K562 (cell line): ENCODE results near the gene GATA6. TPM values are rescaled to one million over a fixed set of nuclear protein-coding genes. Genes with fewer than 3 reads are reported as not detected.

Experiments
- ATF1 ChIP-seq, 2 experiments: fragments of 450-650 bp in 1 of 2; IDR thresholded peaks; 2 replicates each; pipeline ENCODE4 v1.6.1; 2016; ENCODE audit warnings: missing compliant biosample characterization in 1 of 2, missing genetic modification characterization in 1 of 2
- CBFB ChIP-seq: sonication (generic); formaldehyde crosslinking; IDR thresholded peaks from 2 replicates; pipeline ENCODE4 v1.4.0; 2020; ENCODE audit warnings: mild to moderate bottlenecking, missing genetic modification reagents
- CHD4 ChIP-seq: fragments of 200-600 bp; sonication (generic); IDR thresholded peaks from 3 replicates; pipeline ENCODE4 v1.6.1; 2012; ENCODE audit warnings: low read depth, mild to moderate bottlenecking, mixed read lengths, low read length, inconsistent platforms; ENCODE audit not compliant: insufficient read depth, insufficient replicate concordance, poor library complexity, severe bottlenecking
- ESRRA ChIP-seq: fragments of 450-650 bp; IDR thresholded peaks from 2 replicates; pipeline ENCODE4 v1.6.1; 2014; ENCODE audit warnings: low read depth, mild to moderate bottlenecking, moderate library complexity, borderline replicate concordance
- FOXP1 ChIP-seq: sonication (generic); formaldehyde crosslinking; IDR thresholded peaks from 2 replicates; pipeline ENCODE4 v1.8.0; 2022; ENCODE audit warnings: mild to moderate bottlenecking, missing genetic modification reagents
- HNRNPLL ChIP-seq: fragments of 200-400 bp; formaldehyde crosslinking; IDR thresholded peaks from 2 replicates; pipeline ENCODE4 v1.6.1; 2017; ENCODE audit warnings: low read length, low read depth, mild to moderate bottlenecking; ENCODE audit not compliant: poor library complexity, severe bottlenecking
- MCM3 ChIP-seq: fragments of 450-650 bp; IDR thresholded peaks from 2 replicates; pipeline ENCODE4 v1.6.1; 2016
- NEUROD1 ChIP-seq: fragments of 150-350 bp; IDR thresholded peaks from 2 replicates; pipeline ENCODE4 v1.6.1; 2014; ENCODE audit warnings: borderline replicate concordance, low read length, low read depth; ENCODE audit not compliant: partially characterized antibody
- POLR2A ChIP-seq: fragments of 450-650 bp; conservative IDR thresholded peaks from 2 replicates; pipeline ENCODE4 v1.6.1; 2016
- POU5F1 ChIP-seq: fragments of 150-350 bp; IDR thresholded peaks from 2 replicates; pipeline ENCODE4 v1.6.1; 2014; ENCODE audit warnings: borderline replicate concordance, low read length, low read depth, mild to moderate bottlenecking; ENCODE audit not compliant: partially characterized antibody
- RBFOX2 ChIP-seq: fragments of 200-400 bp; formaldehyde crosslinking; IDR thresholded peaks from 2 replicates; pipeline ENCODE4 v1.6.1; 2017; ENCODE audit warnings: low read depth, mild to moderate bottlenecking, low read length, moderate library complexity
- RCOR1 ChIP-seq, 2 experiments: IDR thresholded peaks; 2 replicates each; pipeline ENCODE4 v1.6.1; 2012; ENCODE audit warnings: low read depth in 2 of 2, low read length in 2 of 2, borderline replicate concordance in 1 of 2, improper control_type of control experiment in 1 of 2
- SPI1 ChIP-seq: IDR thresholded peaks from 2 replicates; pipeline ENCODE4 v1.6.1; 2011; ENCODE audit warnings: low read depth, low read length, control low read depth, borderline replicate concordance
- THRAP3 ChIP-seq: fragments of 450-650 bp; IDR thresholded peaks from 2 replicates; pipeline ENCODE4 v1.6.1; 2016; ENCODE audit warnings: mild to moderate bottlenecking, inconsistent platforms, borderline replicate concordance
- ZNF75A ChIP-seq: fragments of 450-650 bp; formaldehyde crosslinking; IDR thresholded peaks from 2 replicates; pipeline ENCODE4 v1.4.0; 2020; ENCODE audit warnings: mild to moderate bottlenecking
- ZNF79 ChIP-seq: fragments of 250-450 bp; sonication (Bioruptor Pico); IDR thresholded peaks from 2 replicates; pipeline ENCODE4 v1.4.0; 2020; ENCODE audit warnings: low read depth, mild to moderate bottlenecking, moderate library complexity
- polyA plus RNA-seq, 8 experiments: library from polyadenylated mRNA; depleted of rRNA in 4 of 8; stranded (reverse) in 5 of 8; unstranded in 3 of 8; fragments of >200 nt; fragmentation: Nextera tagmentation in 2 of 8; fragmentation: Illumina TruSeq in 1 of 8; extraction: Ambion mirVana in 2 of 8; extraction: Trizol in 1 of 8; gene quantifications; 2 replicates each; pipeline versions ENCODE4 v1.2.1 to v1.2.3, GENCODE V29; 2011 to 2014; ENCODE audit warnings: inconsistent platforms in 1 of 8, missing spikeins in 1 of 8
- total RNA-seq, 7 experiments: library from RNA; depleted of rRNA in 6 of 7; stranded (reverse); fragments of >200 nt in 6 of 7; fragmentation: Illumina TruSeq in 2 of 7; extraction: Trizol in 2 of 7; gene quantifications; 2 replicates each; pipeline versions ENCODE4 v1.2.1 to v1.2.3, GENCODE V29; 2011 to 2021; ENCODE audit warnings: low replicate concordance in 1 of 7
- TF ChIP-seq, protein P1 (sequence below): sonication (generic); formaldehyde crosslinking; IDR thresholded peaks from 2 replicates; pipeline ENCODE4 v1.8.0; 2022; ENCODE audit warnings: missing genetic modification reagents, mild to moderate bottlenecking, moderate library complexity, borderline replicate concordance
- TF ChIP-seq, protein P2 (sequence below), 3 experiments: fragments of 200-800 bp in 1 of 3; sonication (Bioruptor generic) in 1 of 3; sonication (generic) in 1 of 3; formaldehyde crosslinking in 1 of 3; IDR thresholded peaks; 2 replicates each; pipeline versions ENCODE4 v1.6.1 to v1.8.0; 2016 to 2022; ENCODE audit warnings: mild to moderate bottlenecking in 2 of 3, missing compliant biosample characterization in 2 of 3, missing genetic modification characterization in 2 of 3, missing genetic modification reagents in 1 of 3
- TF ChIP-seq, protein P3 (sequence below), 2 experiments: IDR thresholded peaks; 2 replicates each; pipeline ENCODE4 v1.6.1; 2012; ENCODE audit warnings: improper control_type of control experiment in 2 of 2, low read depth in 2 of 2, low read length in 2 of 2, borderline replicate concordance in 1 of 2
- TF ChIP-seq, protein P4 (sequence below): fragments of 450-650 bp; formaldehyde crosslinking; conservative IDR thresholded peaks from 2 replicates; pipeline ENCODE4 v1.4.0; 2022; ENCODE audit warnings: mild to moderate bottlenecking, missing genetic modification characterization

GATA6 gene
- total and polyA plus RNA-seq, 9 of the 15 experiments (the other 6 are each of a cell fraction or from before 2014, with no cell fraction given), result 0.01 to 0.24 (median 0.16) TPM; not detected in 5

DNA sequence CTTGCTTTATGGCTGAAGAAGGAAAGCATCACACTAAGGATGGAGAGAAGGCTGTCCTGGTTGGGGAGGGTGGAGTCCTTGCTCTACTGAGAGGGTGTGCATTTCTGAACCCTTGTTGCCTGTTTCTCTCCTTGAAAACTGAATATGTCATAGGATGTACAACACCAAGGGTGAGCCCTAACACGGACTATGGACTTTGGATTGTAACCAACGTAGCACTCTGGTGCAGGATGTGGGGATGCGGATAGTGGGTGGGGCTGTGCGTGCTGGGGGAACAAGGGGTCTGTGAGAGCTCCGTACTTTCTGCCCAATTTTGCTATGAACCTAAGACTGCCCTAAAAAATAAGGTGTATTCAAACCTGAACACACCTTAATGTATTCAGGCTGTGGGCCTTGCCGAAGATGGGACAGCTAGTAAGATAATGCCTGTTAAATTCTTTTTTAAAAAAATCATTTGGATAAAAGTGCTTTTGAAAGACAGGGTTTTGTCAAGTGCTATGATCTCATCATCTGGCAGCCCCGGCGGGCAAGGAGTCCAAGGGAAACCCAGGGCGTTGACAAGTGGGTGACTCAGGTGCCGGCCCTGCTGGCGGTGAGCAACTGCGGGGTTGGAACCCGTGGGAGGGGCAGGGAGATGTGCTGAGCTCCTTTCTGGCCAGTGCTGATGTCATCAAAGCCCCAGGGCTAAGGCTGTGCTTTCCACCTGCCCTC is 54.0 kb downstream of the GATA6 start (continued):
- TF ChIP-seq, protein P1, sequence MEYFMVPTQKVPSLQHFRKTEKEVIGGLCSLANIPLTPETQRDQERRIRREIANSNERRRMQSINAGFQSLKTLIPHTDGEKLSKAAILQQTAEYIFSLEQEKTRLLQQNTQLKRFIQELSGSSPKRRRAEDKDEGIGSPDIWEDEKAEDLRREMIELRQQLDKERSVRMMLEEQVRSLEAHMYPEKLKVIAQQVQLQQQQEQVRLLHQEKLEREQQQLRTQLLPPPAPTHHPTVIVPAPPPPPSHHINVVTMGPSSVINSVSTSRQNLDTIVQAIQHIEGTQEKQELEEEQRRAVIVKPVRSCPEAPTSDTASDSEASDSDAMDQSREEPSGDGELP, result peak; percentile 38; the same call in 1 of the 2 replicates
- no peak for TF ChIP-seq ZNF79 (CRISPR knock-in tag)
- no peak for TF ChIP-seq MCM3
- no peak for TF ChIP-seq FOXP1 (CRISPR knock-in tag)
- TF ChIP-seq SPI1, result no peak
- TF ChIP-seq RBFOX2, result no peak
- no peak for TF ChIP-seq ZNF75A (CRISPR knock-in tag)
- TF ChIP-seq CHD4, result no peak
- no peak for TF ChIP-seq ESRRA
- no peak for TF ChIP-seq POU5F1
- TF ChIP-seq, protein P2, sequence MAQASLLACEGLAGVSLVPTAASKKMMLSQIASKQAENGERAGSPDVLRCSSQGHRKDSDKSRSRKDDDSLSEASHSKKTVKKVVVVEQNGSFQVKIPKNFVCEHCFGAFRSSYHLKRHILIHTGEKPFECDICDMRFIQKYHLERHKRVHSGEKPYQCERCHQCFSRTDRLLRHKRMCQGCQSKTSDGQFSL (CRISPR knock-in tag; IDR thresholded peaks at IDR 0.05), result no peak
- TF ChIP-seq, protein P2 (tag; IDR thresholded peaks at IDR 0.05), result no peak
- no peak for TF ChIP-seq THRAP3
- no peak for TF ChIP-seq NEUROD1
- no peak for TF ChIP-seq ATF1 (CRISPR knock-in tag; IDR thresholded peaks at IDR 0.05)
- TF ChIP-seq ATF1 (tag; IDR thresholded peaks at IDR 0.05), result peak; percentile 39; the same call in 1 of the 2 replicates
- TF ChIP-seq POLR2A, result no peak
- TF ChIP-seq, protein P3, sequence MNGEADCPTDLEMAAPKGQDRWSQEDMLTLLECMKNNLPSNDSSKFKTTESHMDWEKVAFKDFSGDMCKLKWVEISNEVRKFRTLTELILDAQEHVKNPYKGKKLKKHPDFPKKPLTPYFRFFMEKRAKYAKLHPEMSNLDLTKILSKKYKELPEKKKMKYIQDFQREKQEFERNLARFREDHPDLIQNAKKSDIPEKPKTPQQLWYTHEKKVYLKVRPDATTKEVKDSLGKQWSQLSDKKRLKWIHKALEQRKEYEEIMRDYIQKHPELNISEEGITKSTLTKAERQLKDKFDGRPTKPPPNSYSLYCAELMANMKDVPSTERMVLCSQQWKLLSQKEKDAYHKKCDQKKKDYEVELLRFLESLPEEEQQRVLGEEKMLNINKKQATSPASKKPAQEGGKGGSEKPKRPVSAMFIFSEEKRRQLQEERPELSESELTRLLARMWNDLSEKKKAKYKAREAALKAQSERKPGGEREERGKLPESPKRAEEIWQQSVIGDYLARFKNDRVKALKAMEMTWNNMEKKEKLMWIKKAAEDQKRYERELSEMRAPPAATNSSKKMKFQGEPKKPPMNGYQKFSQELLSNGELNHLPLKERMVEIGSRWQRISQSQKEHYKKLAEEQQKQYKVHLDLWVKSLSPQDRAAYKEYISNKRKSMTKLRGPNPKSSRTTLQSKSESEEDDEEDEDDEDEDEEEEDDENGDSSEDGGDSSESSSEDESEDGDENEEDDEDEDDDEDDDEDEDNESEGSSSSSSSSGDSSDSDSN (IDR thresholded peaks at IDR 0.05; ENCODE audit: borderline replicate concordance in 1 of 2, low read depth in 2 of 2, low read length in 2 of 2), result no peak
- TF ChIP-seq RCOR1 (IDR thresholded peaks at IDR 0.05; ENCODE audit: borderline replicate concordance in 1 of 2, low read depth in 2 of 2, low read length in 2 of 2), result peak in 1 of 2 experiments; percentile 40; a peak in 1 of 4 replicates
- TF ChIP-seq, protein P4, sequence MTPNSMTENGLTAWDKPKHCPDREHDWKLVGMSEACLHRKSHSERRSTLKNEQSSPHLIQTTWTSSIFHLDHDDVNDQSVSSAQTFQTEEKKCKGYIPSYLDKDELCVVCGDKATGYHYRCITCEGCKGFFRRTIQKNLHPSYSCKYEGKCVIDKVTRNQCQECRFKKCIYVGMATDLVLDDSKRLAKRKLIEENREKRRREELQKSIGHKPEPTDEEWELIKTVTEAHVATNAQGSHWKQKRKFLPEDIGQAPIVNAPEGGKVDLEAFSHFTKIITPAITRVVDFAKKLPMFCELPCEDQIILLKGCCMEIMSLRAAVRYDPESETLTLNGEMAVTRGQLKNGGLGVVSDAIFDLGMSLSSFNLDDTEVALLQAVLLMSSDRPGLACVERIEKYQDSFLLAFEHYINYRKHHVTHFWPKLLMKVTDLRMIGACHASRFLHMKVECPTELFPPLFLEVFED, result no peak
- TF ChIP-seq HNRNPLL, result no peak
- TF ChIP-seq CBFB, result no peak
